HFF-Myc (cell line): ENCODE measurements around the gene KMT2C.

Experiments
- DNase-seq: peaks from one replicate; pipeline ENCODE4 v3.0.0-alpha.2; 2011; ENCODE audit warnings: low read depth; ENCODE audit errors: extremely low read depth
- H3K4me3 ChIP-seq: replicated peaks from 2 replicates; pipeline ENCODE4 v1.5.1; 2011; ENCODE audit warnings: low read depth, mild to moderate bottlenecking, control low read depth, low read length
- CTCF ChIP-seq: IDR thresholded peaks from 2 replicates; pipeline ENCODE4 v1.5.1; 2012; ENCODE audit warnings: mild to moderate bottlenecking, low read depth, low read length, control low read depth; ENCODE audit errors: missing control alignments

The KMT2C gene

GRCh38 chr7:152152267-152152666 is 283.5 kb downstream of the KMT2C start:
- no peak for TF ChIP-seq CTCF
- H3K4me3 ChIP-seq: no peak overlapping the region
- DNase-seq: no peak

GRCh38 chr7:152149363-152149762 is 286.4 kb downstream of the KMT2C start:
- no peak overlapping the region for H3K4me3 ChIP-seq
- no peak for DNase-seq
- TF ChIP-seq CTCF: no peak

GRCh38 chr7:152148706-152149105 is 287.1 kb downstream of the KMT2C start:
- DNase-seq: no peak
- TF ChIP-seq CTCF: no peak
- H3K4me3 ChIP-seq: no peak overlapping the region

GRCh38 chr7:152145853-152146466 is 289.8 kb downstream of the KMT2C start:
- DNase-seq: peak; percentile 9
- H3K4me3 ChIP-seq: no peak overlapping the region
- TF ChIP-seq CTCF: peak; percentile 67

- TF ChIP-seq CTCF: no peak
- DNase-seq: no peak
- no peak overlapping the region for H3K4me3 ChIP-seq
Observed at GRCh38 chr7:152144557-152145245, 291.1 kb downstream of the KMT2C start.

GRCh38 chr7:152142976-152143595 is 292.7 kb downstream of the KMT2C start:
- no peak overlapping the region for H3K4me3 ChIP-seq
- TF ChIP-seq CTCF: no peak
- no peak for DNase-seq
